Adrenal gland (tissue), 12 donors: ENCODE results near the gene ANK3. TPM values are rescaled to one million over a fixed set of nuclear protein-coding genes. Genes with fewer than 3 reads are reported as not detected.

Source experiments
- DNase-seq, 7 donors: peaks; one replicate each; pipeline ENCODE4 v3.0.0-alpha.2; 2019 to 2020
- H3K27ac ChIP-seq, 5 donors: fragments of 200-600 bp; sonication (generic) in 4 of 5; 1 replicate in 3 of 5; 2 replicates in 2 of 5; pipeline versions ENCODE4 v1.5.1 to v1.8.0; 2016 to 2020; ENCODE audit warnings: mild to moderate bottlenecking in 1 of 5
- H3K27me3 ChIP-seq: fragments of 200-600 bp; 2 replicates; pipeline ENCODE4 v1.8.0; 2021
- H3K36me3 ChIP-seq, 2 donors: fragments of 200-600 bp; replicated peaks in 1 of 2; 1 replicate in 1 of 2; 2 replicates in 1 of 2; pipeline versions ENCODE4 v1.5.1 to v1.8.0; 2018 to 2022
- H3K4me1 ChIP-seq, 2 donors: fragments of 200-600 bp; replicated peaks in 1 of 2; 1 replicate in 1 of 2; 2 replicates in 1 of 2; pipeline versions ENCODE4 v1.5.1 to v1.8.0; 2018 to 2021
- H3K4me3 ChIP-seq, 4 donors: fragments of 200-600 bp; sonication (generic) in 3 of 4; one replicate each; pipeline ENCODE4 v1.5.1; 2016 to 2018
- H3K9me3 ChIP-seq, 3 donors: fragments of 200-600 bp; sonication (generic) in 1 of 3; replicated peaks in 1 of 3; 1 replicate in 2 of 3; 2 replicates in 1 of 3; pipeline versions ENCODE4 v1.5.1 to v1.8.0; 2016 to 2021
- POLR2A ChIP-seq, 2 donors: fragments of 450-650 bp; IDR thresholded peaks; one replicate each; pipeline ENCODE4 v1.6.1; 2017; ENCODE audit warnings: antibody characterized with exemption in 2 of 2, mild to moderate bottlenecking in 2 of 2, moderate library complexity in 1 of 2
- WGBS, 4 donors: extraction: QIAGEN DNeasy Blood & Tissue Kit in 2 of 4; methylation state at CpG; one replicate each; pipeline versions ENCODE4 v1.1.5 to v1.1.7; 2013 to 2017; 5-methylcytosine and 5-hydroxymethylcytosine counted together
- intact Hi-C, 2 donors: fragments of 100-400 bp; cut with DNase I; formaldehyde crosslinking; loops; one replicate each; pipeline versions ENCODE4 v1.14.1 to v1.15.0; 2022 to 2023
- polyA plus RNA-seq, 3 donors: library from polyadenylated mRNA; stranded (reverse); fragments of 200-250 nt in 2 of 3; fragments of 350-450 nt in 1 of 3; fragmentation: Illumina TruSeq in 1 of 3; extraction: RNeasy Lipid Tissue Mini Kit (QIAGEN cat#74804) in 1 of 3; gene quantifications; one replicate each; pipeline ENCODE4 v1.2.3, GENCODE V29; 2013 to 2014
- total RNA-seq, 9 donors: library from RNA; depleted of rRNA in 4 of 9; stranded (reverse); fragments of >200 nt in 4 of 9; fragments of 120-200 nt in 1 of 9; fragmentation: NEBNext Ultra II Directional in 1 of 9; extraction: Animal tissue kit (Norgen Biotek cat#: 25700) in 1 of 9; gene quantifications; one replicate each; pipeline versions ENCODE4 v1.1.0 to v1.2.4, GENCODE V29; 2013 to 2023
- TF ChIP-seq, protein P1 (sequence below), 6 experiments: fragments of 450-650 bp in 4 of 6; fragments of 200-600 bp in 2 of 6; sonication (generic) in 1 of 6; IDR thresholded peaks; 1 replicate in 5 of 6; 2 replicates in 1 of 6; pipeline versions ENCODE4 v1.5.1 to v1.8.0; 2016 to 2021; ENCODE audit warnings: antibody characterized with exemption in 6 of 6, mild to moderate bottlenecking in 2 of 6, moderate library complexity in 1 of 6
- donor health status: healthy with polysubstance abuse.
- donor health status: Bipolar disorder and iron deficiency.
- donor health status: DM: yes; HTN: yes; CAD: no.
- donor health status: DM: no; HTN: no; CAD: no.
- donor health status: DM: no; HTN: no; CAD: no.
- donor health status: DM: yes; HTN: yes; CAD: no.

Gene ANK3
- total and polyA plus RNA-seq, 12 donors, result 2.6 to 48.1 (median 15.2) TPM

GRCh38 chr10:60073397-60073780 lies 316.3 kb downstream of the ANK3 start:
- H3K36me3 ChIP-seq, result no peaks in the 10 kb centered on the region
- H3K27me3 ChIP-seq, result no peaks in the 10 kb centered on the region
- no peaks in the 10 kb centered on the region for H3K4me1 ChIP-seq
- intact Hi-C loops, result no loop called here
- H3K4me3 ChIP-seq, result no peak overlapping the region
- TF ChIP-seq POLR2A (IDR thresholded peaks at IDR 0.05), result no peak
- TF ChIP-seq, protein P1, sequence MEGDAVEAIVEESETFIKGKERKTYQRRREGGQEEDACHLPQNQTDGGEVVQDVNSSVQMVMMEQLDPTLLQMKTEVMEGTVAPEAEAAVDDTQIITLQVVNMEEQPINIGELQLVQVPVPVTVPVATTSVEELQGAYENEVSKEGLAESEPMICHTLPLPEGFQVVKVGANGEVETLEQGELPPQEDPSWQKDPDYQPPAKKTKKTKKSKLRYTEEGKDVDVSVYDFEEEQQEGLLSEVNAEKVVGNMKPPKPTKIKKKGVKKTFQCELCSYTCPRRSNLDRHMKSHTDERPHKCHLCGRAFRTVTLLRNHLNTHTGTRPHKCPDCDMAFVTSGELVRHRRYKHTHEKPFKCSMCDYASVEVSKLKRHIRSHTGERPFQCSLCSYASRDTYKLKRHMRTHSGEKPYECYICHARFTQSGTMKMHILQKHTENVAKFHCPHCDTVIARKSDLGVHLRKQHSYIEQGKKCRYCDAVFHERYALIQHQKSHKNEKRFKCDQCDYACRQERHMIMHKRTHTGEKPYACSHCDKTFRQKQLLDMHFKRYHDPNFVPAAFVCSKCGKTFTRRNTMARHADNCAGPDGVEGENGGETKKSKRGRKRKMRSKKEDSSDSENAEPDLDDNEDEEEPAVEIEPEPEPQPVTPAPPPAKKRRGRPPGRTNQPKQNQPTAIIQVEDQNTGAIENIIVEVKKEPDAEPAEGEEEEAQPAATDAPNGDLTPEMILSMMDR (IDR thresholded peaks at IDR 0.05), result no peak
- DNase-seq, result no peak
- no peaks in the 10 kb centered on the region for H3K9me3 ChIP-seq
- 82 to 93% (median 89%) methylated on average over 4 of the region's 4 CpGs for WGBS, 4 donors
- no peak overlapping the region for H3K27ac ChIP-seq

DNA sequence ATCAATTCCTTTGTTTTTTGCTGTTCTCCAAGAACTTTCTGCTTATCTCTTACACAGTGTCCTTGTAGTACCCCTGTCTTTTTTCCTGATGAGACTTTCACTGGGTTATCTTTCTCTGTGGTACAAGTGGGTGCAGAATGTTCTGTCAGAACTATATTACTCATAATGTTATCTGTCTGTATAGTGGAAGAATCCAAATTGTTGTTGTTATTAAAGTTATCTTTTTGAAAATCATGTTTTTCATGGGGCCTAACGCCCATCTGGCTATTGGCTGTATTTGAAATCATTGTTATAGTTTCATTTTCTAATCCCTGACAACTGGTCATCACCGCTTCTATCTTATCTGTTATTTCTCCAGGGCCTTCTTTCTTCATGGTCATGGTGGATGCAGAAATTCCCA lies 320.4 kb downstream of the ANK3 start:
- no peaks in the 10 kb centered on the region for H3K36me3 ChIP-seq
- WGBS, 4 donors, result 65 to 84% (median 73%) methylated on average over 2 of the region's 2 CpGs
- no peaks in the 10 kb centered on the region for H3K9me3 ChIP-seq
- intact Hi-C loops, result no loop called here
- no peaks in the 10 kb centered on the region for H3K4me1 ChIP-seq
- no peak for TF ChIP-seq POLR2A (IDR thresholded peaks at IDR 0.05)
- TF ChIP-seq, protein P1 (IDR thresholded peaks at IDR 0.05), result no peak
- H3K27me3 ChIP-seq, result no peaks in the 10 kb centered on the region
- DNase-seq, result no peak
- H3K27ac ChIP-seq, result no peak overlapping the region
- no peak overlapping the region for H3K4me3 ChIP-seq

- intact Hi-C loops, result no loop called here
- no peaks in the 10 kb centered on the region for H3K4me1 ChIP-seq
- DNase-seq, result no peak
- 78 to 84% (median 82%) methylated on average over 3 of the region's 3 CpGs for WGBS, 4 donors
- no peak overlapping the region for H3K27ac ChIP-seq
- H3K27me3 ChIP-seq, result no peaks in the 10 kb centered on the region
- no peak overlapping the region for H3K4me3 ChIP-seq
- no peaks in the 10 kb centered on the region for H3K9me3 ChIP-seq
- no peaks in the 10 kb centered on the region for H3K36me3 ChIP-seq
- TF ChIP-seq POLR2A (IDR thresholded peaks at IDR 0.05), result no peak
- TF ChIP-seq, protein P1 (IDR thresholded peaks at IDR 0.05), result no peak
Measured at GRCh38 chr10:60050366-60050765, 339.3 kb downstream of the ANK3 start.

DNA sequence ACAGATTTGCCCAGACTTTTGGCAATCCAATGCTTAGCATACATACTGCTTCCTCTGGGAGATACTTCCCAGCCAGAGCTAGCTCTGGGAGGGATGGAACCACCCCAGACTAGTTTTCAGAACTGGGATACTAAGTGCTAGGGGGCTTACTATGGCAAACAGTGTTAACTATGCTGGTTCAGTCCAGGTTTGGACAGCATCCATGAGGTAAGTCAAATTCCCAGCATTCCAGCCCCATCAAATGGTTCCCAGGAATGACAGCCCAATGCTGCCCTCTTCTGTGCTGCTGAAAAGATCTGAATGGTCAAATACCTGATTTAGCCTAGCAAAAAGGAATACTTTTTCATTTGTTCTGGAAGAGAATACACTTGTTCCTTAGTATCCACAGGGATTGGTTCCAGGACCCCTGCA lies 341.6 kb downstream of the ANK3 start:
- no peak overlapping the region for H3K27ac ChIP-seq
- H3K9me3 ChIP-seq, result no peaks in the 10 kb centered on the region
- H3K36me3 ChIP-seq, result no peaks in the 10 kb centered on the region
- TF ChIP-seq POLR2A (IDR thresholded peaks at IDR 0.05), result no peak
- TF ChIP-seq, protein P1 (IDR thresholded peaks at IDR 0.05), result peak in 4 of 6 experiments; percentile 22 to 34 (median 26)
- no peak overlapping the region for H3K4me3 ChIP-seq
- H3K4me1 ChIP-seq, result no peaks in the 10 kb centered on the region
- H3K27me3 ChIP-seq, result no peaks in the 10 kb centered on the region
- intact Hi-C loops, result no loop called here
- DNase-seq, result peak in 3 of 7 donors; percentile 9 to 31 (median 23)
